ENCODE results near the gene BMF. TPM values are rescaled to one million over a fixed set of nuclear protein-coding genes. Genes with fewer than 3 reads are reported as not detected.

BMF gene
- total RNA-seq, 1 experiment from 2014 or later, result 13.2 TPM

- H3K18ac ChIP-seq (ENCODE audit: insufficient read length, low read depth, low read length), result no peak overlapping the region
- H4K91ac ChIP-seq (ENCODE audit: insufficient read length, low read depth, low read length), result no peak overlapping the region
- no peak overlapping the region for H3K4ac ChIP-seq (ENCODE audit: low read depth, low read length)
- H3K27ac ChIP-seq (ENCODE audit: insufficient read length, low read depth, low read length), result no peak overlapping the region
- no peak overlapping the region for H3K14ac ChIP-seq (ENCODE audit: insufficient read depth, low read length)
- H3K27me3 Mint-ChIP-seq (ENCODE audit: low read depth), result peaks cover 7% of the 10 kb centered on the region
- H3K4me1 Mint-ChIP-seq, result peaks cover 5 to 13% of the 10 kb centered on the region in 2 experiments
- no peak overlapping the region for H4K5ac ChIP-seq (ENCODE audit: insufficient read length, low read depth, low read length)
- no peak for TF ChIP-seq CTCF (conservative IDR thresholded peaks at IDR 0.05)
- no peaks in the 10 kb centered on the region for H3K79me2 ChIP-seq (ENCODE audit: insufficient read depth, low read length)
- H3K9me3 Mint-ChIP-seq, result peaks cover 0 to 2% of the 10 kb centered on the region in 2 experiments; a peak in 2 of 5 replicates
- H4K8ac ChIP-seq (replicated peaks; ENCODE audit: insufficient read length, low read depth, low read length), result no peak overlapping the region
- no peak overlapping the region for H3K4me3 Mint-ChIP-seq
- no peak overlapping the region for H3T11ph ChIP-seq (ENCODE audit: low read length)
- no peak overlapping the region for H2BK20ac ChIP-seq (ENCODE audit: low read depth, low read length, poor library complexity, severe bottlenecking)
- DNase-seq, result no peak
- no peaks in the 10 kb centered on the region for H3K79me1 ChIP-seq (ENCODE audit: insufficient read depth, low read depth, low read length, poor library complexity, severe bottlenecking)
- no peak overlapping the region for H2BK120ac ChIP-seq (ENCODE audit: low read depth, low read length, poor library complexity, severe bottlenecking)
- H2AFZ ChIP-seq (ENCODE audit: low read length), result no peak overlapping the region
- no peaks in the 10 kb centered on the region for H3K9me3 ChIP-seq (ENCODE audit: control insufficient read depth, low read depth, low read length)
- no peaks in the 10 kb centered on the region for H3K36me3 Mint-ChIP-seq (ENCODE audit: insufficient read depth in 1 of 3, low read depth in 3 of 3)
- WGBS (ENCODE audit: extremely low coverage, insufficient read length, low lambda C conversion rate), result no CpG with 5 or more reads among the region's 5 CpGs
- no peak overlapping the region for H3K27ac Mint-ChIP-seq
- no peak overlapping the region for H2BK15ac ChIP-seq (ENCODE audit: low read depth, low read length)
- H4K20me1 ChIP-seq (ENCODE audit: control insufficient read depth, insufficient read depth, insufficient read length), result no peaks in the 10 kb centered on the region
- no peak overlapping the region for H3K9ac ChIP-seq (ENCODE audit: extremely low read depth, insufficient read length, low read length)
- H2BK12ac ChIP-seq (ENCODE audit: insufficient read length, low read depth, low read length), result no peak overlapping the region
- no peaks in the 10 kb centered on the region for H3K23me2 ChIP-seq (ENCODE audit: insufficient read length, low read depth, low read length, poor library complexity, severe bottlenecking)
- H2BK5ac ChIP-seq (ENCODE audit: insufficient read length, low read length), result no peak overlapping the region
- no peak overlapping the region for H2AK5ac ChIP-seq (ENCODE audit: insufficient read length, low read length)
- peaks cover 1% of the 10 kb centered on the region; the same call in 1 of the 2 replicates for H3K4me1 ChIP-seq (ENCODE audit: insufficient read depth, low read length)
- H3K27me3 ChIP-seq (ENCODE audit: insufficient read depth, low read length), result no peaks in the 10 kb centered on the region
- no peak overlapping the region for H3K4me2 ChIP-seq (ENCODE audit: insufficient read depth, insufficient read length, low read length)
- no peak overlapping the region for H3K23ac ChIP-seq (ENCODE audit: insufficient read length, low read depth, low read length)
- H3K56ac ChIP-seq (ENCODE audit: insufficient read length, low read depth, low read length), result no peak overlapping the region
Observed at GRCh38 chr15:40130118-40130517, 21.4 kb upstream of the BMF start.

Measured in H9 (cell line).